OCI-LY3 (cell line): ENCODE data around the gene RAP1GDS1.

Experiments
- EZH2phosphoT487 ChIP-seq: fragments of 200-600 bp; shearing (Covaris generic); IDR thresholded peaks from 2 replicates; pipeline ENCODE4 v1.6.1; 2018; ENCODE audit warnings: antibody characterized with exemption, mixed run types, low read depth
- TF ChIP-seq, protein P1 (sequence below): fragments of 200-600, 300-600 bp; sonication (generic); IDR thresholded peaks from 2 replicates; pipeline ENCODE4 v1.5.1; 2014; ENCODE audit warnings: antibody characterized with exemption, low read length, low read depth

DNA sequence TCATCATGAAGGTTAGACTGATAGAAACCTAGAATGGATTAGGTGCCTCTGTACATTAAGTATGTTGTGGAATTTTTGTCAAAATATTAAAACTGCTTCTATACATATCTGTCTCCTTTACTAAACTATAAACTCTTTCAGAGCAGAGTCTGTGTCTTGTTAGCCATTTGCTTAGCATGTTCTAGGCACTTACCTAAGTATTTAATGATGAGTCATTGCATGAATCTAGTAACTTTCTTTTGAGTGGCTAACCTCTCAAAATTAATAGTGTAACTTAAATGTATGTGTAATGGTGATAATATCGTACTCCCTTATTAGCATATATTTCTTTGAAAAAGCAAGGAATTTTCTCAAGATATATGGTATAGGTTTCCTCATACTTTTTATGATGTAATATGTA lies 57.8 kb downstream of the RAP1GDS1 start:
- TF ChIP-seq, protein P1, sequence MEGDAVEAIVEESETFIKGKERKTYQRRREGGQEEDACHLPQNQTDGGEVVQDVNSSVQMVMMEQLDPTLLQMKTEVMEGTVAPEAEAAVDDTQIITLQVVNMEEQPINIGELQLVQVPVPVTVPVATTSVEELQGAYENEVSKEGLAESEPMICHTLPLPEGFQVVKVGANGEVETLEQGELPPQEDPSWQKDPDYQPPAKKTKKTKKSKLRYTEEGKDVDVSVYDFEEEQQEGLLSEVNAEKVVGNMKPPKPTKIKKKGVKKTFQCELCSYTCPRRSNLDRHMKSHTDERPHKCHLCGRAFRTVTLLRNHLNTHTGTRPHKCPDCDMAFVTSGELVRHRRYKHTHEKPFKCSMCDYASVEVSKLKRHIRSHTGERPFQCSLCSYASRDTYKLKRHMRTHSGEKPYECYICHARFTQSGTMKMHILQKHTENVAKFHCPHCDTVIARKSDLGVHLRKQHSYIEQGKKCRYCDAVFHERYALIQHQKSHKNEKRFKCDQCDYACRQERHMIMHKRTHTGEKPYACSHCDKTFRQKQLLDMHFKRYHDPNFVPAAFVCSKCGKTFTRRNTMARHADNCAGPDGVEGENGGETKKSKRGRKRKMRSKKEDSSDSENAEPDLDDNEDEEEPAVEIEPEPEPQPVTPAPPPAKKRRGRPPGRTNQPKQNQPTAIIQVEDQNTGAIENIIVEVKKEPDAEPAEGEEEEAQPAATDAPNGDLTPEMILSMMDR: no peak
- TF ChIP-seq EZH2phosphoT487: no peak
